MM.1S (cell line): ENCODE measurements around the gene TFF2.

Experiments used
- DNase-seq: peaks from one replicate; pipeline ENCODE4 v3.0.0-alpha.2; 2015
- H2AFZ ChIP-seq: fragments of 300-600 bp; sonication (generic); 2 replicates; pipeline ENCODE4 v1.6.0; 2016; ENCODE audit warnings: antibody characterized with exemption, low read length
- H3F3A ChIP-seq: fragments of 300-600 bp; sonication (generic); 2 replicates; pipeline ENCODE4 v1.6.1; 2016; ENCODE audit warnings: mild to moderate bottlenecking, antibody characterized with exemption, low read length, moderate library complexity, mixed read lengths; ENCODE audit not compliant: insufficient read depth
- H3K27ac ChIP-seq: fragments of 300-600 bp; sonication (generic); 2 replicates; pipeline ENCODE4 v1.5.1; 2016; ENCODE audit warnings: mild to moderate bottlenecking, low read length
- H3K27me3 ChIP-seq: fragments of 300-600 bp; sonication (generic); replicated peaks from 2 replicates; pipeline ENCODE4 v1.6.0; 2016; ENCODE audit warnings: low read length; ENCODE audit not compliant: insufficient read depth
- H3K36me3 ChIP-seq: fragments of 300-600 bp; sonication (generic); replicated peaks from 2 replicates; pipeline ENCODE4 v1.6.1; 2016; ENCODE audit warnings: mild to moderate bottlenecking, low read length, mixed read lengths; ENCODE audit not compliant: insufficient read depth
- H3K4me1 ChIP-seq: fragments of 300-600 bp; sonication (generic); 2 replicates; pipeline ENCODE4 v1.6.1; 2016; ENCODE audit warnings: low read length, mixed read lengths
- H3K4me2 ChIP-seq: fragments of 300-600 bp; sonication (generic); 2 replicates; pipeline ENCODE4 v1.6.0; 2016; ENCODE audit warnings: low read depth, low read length
- H3K4me3 ChIP-seq: fragments of 300-600 bp; sonication (generic); 2 replicates; pipeline ENCODE4 v1.5.1; 2016; ENCODE audit warnings: low read length, mixed read lengths
- H3K79me2 ChIP-seq: fragments of 300-600 bp; sonication (generic); 2 replicates; pipeline ENCODE4 v1.6.1; 2016; ENCODE audit warnings: mixed run types, low read length, mixed read lengths
- H3K9ac ChIP-seq: fragments of 300-600 bp; sonication (generic); 2 replicates; pipeline ENCODE4 v1.6.1; 2016; ENCODE audit warnings: low read length, mixed read lengths
- H3K9me2 ChIP-seq: fragments of 300-600 bp; sonication (generic); replicated peaks from 2 replicates; pipeline ENCODE4 v1.6.1; 2016; ENCODE audit warnings: mild to moderate bottlenecking, low read length, mixed read lengths; ENCODE audit not compliant: insufficient read depth
- H3K9me3 ChIP-seq: fragments of 300-600 bp; sonication (generic); replicated peaks from 2 replicates; pipeline ENCODE4 v1.6.1; 2016; ENCODE audit warnings: mild to moderate bottlenecking, low read length, mixed read lengths; ENCODE audit not compliant: insufficient read depth
- H4K20me1 ChIP-seq: fragments of 300-600 bp; sonication (generic); 2 replicates; pipeline ENCODE4 v1.6.1; 2016; ENCODE audit warnings: mild to moderate bottlenecking, low read length, moderate library complexity, mixed read lengths; ENCODE audit not compliant: insufficient read depth
- EZH2 ChIP-seq: fragments of 300-600 bp; sonication (generic); optimal IDR thresholded peaks from 2 replicates; pipeline ENCODE3; 2017; ENCODE audit warnings: low read depth, mild to moderate bottlenecking, antibody characterized with exemption, low read length, mixed read lengths
- EZH2phosphoT487 ChIP-seq: fragments of 300-600 bp; sonication (generic); IDR thresholded peaks from 2 replicates; pipeline ENCODE4 v1.6.1; 2018; ENCODE audit warnings: antibody characterized with exemption, low read length
- TF ChIP-seq, protein P1 (sequence below): fragments of 300-600 bp; sonication (generic); IDR thresholded peaks from 2 replicates; pipeline ENCODE4 v1.5.1; 2016; ENCODE audit warnings: antibody characterized with exemption, low read length, mixed read lengths

The TFF2 gene

DNA sequence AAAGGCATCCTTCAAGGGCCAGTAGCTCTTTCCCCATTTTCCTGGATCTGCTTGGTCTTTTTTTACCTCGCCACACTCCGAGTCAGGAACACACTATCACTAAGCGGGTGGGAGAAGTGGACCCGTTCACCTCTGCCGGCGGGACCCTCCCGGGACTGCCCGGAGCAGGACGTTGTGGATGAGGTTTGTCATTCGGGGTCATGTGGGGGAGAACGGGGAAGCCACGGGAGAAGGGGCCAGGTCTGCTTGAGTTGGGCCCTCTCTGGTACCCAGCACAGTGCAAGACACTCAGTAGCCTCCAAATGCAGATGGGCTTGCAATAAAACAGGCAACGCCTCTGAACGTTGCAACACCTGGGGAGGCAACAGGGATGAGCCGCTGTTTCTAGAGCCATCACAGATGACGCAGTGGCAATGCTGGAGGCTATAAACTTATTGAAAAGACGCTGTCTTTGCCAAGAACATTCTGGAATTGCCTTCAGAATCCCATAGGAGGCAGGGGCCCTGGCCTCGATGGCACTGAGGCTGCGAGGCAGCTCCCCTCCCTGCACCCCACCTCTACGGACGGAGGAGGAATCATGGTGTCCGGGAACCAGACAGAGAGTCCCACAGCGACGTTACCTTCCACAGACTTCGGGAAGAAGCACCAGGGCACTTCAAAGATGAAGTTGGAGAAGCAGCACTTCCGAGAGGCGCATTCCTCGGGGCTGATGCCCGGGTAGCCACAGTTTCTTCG is 3.8 kb downstream of the TFF2 start:
- H3K36me3 ChIP-seq, result no peaks in the 10 kb centered on the region
- H3K4me1 ChIP-seq, result no peaks in the 10 kb centered on the region
- H3K27me3 ChIP-seq, result peaks cover 97% of the 10 kb centered on the region
- no peaks in the 10 kb centered on the region for H4K20me1 ChIP-seq
- H3K9ac ChIP-seq, result no peak overlapping the region
- H3K79me2 ChIP-seq, result no peaks in the 10 kb centered on the region
- H3K4me2 ChIP-seq, result no peak overlapping the region
- H3F3A ChIP-seq, result no peaks in the 10 kb centered on the region
- no peak for TF ChIP-seq EZH2
- no peak for TF ChIP-seq EZH2phosphoT487
- TF ChIP-seq, protein P1, sequence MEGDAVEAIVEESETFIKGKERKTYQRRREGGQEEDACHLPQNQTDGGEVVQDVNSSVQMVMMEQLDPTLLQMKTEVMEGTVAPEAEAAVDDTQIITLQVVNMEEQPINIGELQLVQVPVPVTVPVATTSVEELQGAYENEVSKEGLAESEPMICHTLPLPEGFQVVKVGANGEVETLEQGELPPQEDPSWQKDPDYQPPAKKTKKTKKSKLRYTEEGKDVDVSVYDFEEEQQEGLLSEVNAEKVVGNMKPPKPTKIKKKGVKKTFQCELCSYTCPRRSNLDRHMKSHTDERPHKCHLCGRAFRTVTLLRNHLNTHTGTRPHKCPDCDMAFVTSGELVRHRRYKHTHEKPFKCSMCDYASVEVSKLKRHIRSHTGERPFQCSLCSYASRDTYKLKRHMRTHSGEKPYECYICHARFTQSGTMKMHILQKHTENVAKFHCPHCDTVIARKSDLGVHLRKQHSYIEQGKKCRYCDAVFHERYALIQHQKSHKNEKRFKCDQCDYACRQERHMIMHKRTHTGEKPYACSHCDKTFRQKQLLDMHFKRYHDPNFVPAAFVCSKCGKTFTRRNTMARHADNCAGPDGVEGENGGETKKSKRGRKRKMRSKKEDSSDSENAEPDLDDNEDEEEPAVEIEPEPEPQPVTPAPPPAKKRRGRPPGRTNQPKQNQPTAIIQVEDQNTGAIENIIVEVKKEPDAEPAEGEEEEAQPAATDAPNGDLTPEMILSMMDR, result no peak
- H3K27ac ChIP-seq, result no peak overlapping the region
- no peak for DNase-seq
- H3K4me3 ChIP-seq, result no peak overlapping the region
- no peaks in the 10 kb centered on the region for H3K9me2 ChIP-seq
- H3K9me3 ChIP-seq, result no peaks in the 10 kb centered on the region
- H2AFZ ChIP-seq, result no peak overlapping the region

DNA sequence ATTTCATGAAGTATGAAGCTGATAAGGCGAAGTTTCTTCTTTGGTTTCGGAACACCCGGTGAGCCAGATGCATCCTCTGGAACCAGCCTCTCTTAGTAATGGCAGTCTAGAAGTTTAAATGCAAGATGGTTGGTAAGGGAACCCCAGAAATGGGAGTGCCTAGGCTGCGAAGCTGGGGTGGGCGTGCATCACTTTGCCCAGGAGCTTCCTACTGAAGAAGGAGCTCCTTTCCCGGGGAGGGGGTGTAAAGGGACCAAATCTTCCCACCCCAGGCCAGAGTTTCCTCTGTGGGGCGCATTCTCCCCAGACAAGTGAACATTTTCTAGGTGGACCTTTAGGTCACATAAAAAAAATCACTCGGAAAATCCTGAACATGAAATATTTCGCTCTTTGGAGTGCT is 4.4 kb downstream of the TFF2 start:
- H3F3A ChIP-seq, result no peaks in the 10 kb centered on the region
- no peaks in the 10 kb centered on the region for H3K9me2 ChIP-seq
- H4K20me1 ChIP-seq, result no peaks in the 10 kb centered on the region
- H3K79me2 ChIP-seq, result no peaks in the 10 kb centered on the region
- H2AFZ ChIP-seq, result no peak overlapping the region
- no peaks in the 10 kb centered on the region for H3K4me1 ChIP-seq
- peaks cover 93% of the 10 kb centered on the region for H3K27me3 ChIP-seq
- H3K36me3 ChIP-seq, result no peaks in the 10 kb centered on the region
- no peak overlapping the region for H3K4me3 ChIP-seq
- TF ChIP-seq EZH2phosphoT487 (no peak), EZH2 (no peak)
- TF ChIP-seq, protein P1, result no peak
- no peaks in the 10 kb centered on the region for H3K9me3 ChIP-seq
- no peak overlapping the region for H3K27ac ChIP-seq
- DNase-seq, result no peak
- no peak overlapping the region for H3K9ac ChIP-seq
- H3K4me2 ChIP-seq, result no peak overlapping the region

DNA sequence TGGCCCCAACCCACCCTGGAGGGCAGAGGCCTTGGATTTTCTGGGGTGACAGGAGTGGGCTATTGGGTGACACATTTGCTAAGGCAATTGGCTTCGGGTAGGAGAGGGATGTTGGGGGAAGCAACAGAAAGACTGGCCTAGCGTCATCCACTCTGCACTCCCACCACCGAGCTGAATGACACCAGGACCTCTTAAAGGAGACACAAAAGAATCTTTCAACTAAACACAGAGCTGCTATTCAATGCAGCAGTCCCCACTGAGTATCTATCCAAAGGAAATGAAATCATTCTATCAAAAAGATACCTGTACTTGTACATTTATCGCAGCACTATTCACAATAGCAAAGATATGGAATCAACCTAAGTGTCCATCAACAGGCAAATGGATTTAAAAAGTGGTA is 6.2 kb downstream of the TFF2 start:
- no peak for TF ChIP-seq EZH2
- TF ChIP-seq, protein P1, result no peak
- TF ChIP-seq EZH2phosphoT487, result no peak
- H3K79me2 ChIP-seq, result no peaks in the 10 kb centered on the region
- DNase-seq, result no peak
- no peaks in the 10 kb centered on the region for H3K9me3 ChIP-seq
- peaks cover 86% of the 10 kb centered on the region for H3K27me3 ChIP-seq
- no peaks in the 10 kb centered on the region for H3K4me1 ChIP-seq
- no peaks in the 10 kb centered on the region for H3K9me2 ChIP-seq
- no peak overlapping the region for H3K4me3 ChIP-seq
- no peak overlapping the region for H2AFZ ChIP-seq
- H3K27ac ChIP-seq, result no peak overlapping the region
- no peak overlapping the region for H3K9ac ChIP-seq
- H3F3A ChIP-seq, result no peaks in the 10 kb centered on the region
- no peaks in the 10 kb centered on the region for H4K20me1 ChIP-seq
- H3K4me2 ChIP-seq, result no peak overlapping the region
- H3K36me3 ChIP-seq, result no peaks in the 10 kb centered on the region
